Subcutaneous adipose tissue (tissue), 4 donors: ENCODE measurements around the gene SNX24. TPM values are rescaled to one million over a fixed set of nuclear protein-coding genes. Genes with fewer than 3 reads are reported as not detected.

Experiments
- total RNA-seq, 4 donors: library from RNA; depleted of rRNA; stranded (reverse); fragments of >200 nt; gene quantifications; one replicate each; pipeline ENCODE4 v1.1.0, GENCODE V29; 2016
- TF ChIP-seq, protein P1 (sequence below): fragments of 450-650 bp; IDR thresholded peaks from one replicate; pipeline ENCODE4 v1.5.1; 2016; ENCODE audit warnings: low read depth, mild to moderate bottlenecking, control low read depth, antibody characterized with exemption, moderate library complexity

Gene SNX24
- total RNA-seq, 4 donors from 2014 or later = 5.8 to 33.9 (median 28.8) TPM

DNA sequence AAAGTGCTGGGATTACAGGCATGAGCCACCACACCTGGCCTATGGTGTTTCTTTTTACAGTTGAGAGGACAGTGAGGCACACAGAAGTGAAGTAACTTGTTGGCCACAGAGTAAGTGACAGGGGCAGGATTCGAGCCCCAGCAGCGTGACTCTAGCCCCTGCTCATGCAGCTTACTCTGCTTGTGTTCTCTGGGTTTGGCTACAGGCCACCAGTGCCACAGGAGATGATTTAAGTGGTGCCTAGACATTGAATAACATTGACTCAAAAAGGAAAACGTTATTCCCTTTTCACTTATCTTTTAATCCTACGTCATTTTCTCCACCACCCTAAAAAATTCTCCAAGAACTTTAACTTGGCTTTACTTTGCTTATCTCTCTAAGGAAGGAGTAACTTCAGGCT lies 61.4 kb downstream of the SNX24 start:
- TF ChIP-seq, protein P1, sequence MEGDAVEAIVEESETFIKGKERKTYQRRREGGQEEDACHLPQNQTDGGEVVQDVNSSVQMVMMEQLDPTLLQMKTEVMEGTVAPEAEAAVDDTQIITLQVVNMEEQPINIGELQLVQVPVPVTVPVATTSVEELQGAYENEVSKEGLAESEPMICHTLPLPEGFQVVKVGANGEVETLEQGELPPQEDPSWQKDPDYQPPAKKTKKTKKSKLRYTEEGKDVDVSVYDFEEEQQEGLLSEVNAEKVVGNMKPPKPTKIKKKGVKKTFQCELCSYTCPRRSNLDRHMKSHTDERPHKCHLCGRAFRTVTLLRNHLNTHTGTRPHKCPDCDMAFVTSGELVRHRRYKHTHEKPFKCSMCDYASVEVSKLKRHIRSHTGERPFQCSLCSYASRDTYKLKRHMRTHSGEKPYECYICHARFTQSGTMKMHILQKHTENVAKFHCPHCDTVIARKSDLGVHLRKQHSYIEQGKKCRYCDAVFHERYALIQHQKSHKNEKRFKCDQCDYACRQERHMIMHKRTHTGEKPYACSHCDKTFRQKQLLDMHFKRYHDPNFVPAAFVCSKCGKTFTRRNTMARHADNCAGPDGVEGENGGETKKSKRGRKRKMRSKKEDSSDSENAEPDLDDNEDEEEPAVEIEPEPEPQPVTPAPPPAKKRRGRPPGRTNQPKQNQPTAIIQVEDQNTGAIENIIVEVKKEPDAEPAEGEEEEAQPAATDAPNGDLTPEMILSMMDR = no peak

DNA sequence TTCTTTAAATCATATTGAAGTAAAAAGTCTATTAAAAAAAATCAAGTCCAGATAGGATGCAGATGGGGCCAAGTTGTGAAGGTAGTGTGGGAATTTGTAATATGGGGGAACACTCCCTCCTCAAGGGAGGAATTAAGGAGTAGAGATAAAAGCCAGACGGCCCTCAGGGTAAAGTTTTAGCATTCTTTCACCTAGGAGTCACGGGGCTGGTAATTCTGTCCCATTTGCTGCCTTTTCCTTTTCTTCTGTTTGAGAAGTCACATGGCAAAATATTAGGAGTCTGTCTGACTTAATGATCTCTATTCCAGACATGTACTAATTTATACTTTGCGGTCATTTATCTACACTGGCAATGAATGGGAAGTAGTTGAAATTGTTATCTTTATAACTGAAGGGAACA lies 61.9 kb downstream of the SNX24 start:
- TF ChIP-seq, protein P1 = no peak

DNA sequence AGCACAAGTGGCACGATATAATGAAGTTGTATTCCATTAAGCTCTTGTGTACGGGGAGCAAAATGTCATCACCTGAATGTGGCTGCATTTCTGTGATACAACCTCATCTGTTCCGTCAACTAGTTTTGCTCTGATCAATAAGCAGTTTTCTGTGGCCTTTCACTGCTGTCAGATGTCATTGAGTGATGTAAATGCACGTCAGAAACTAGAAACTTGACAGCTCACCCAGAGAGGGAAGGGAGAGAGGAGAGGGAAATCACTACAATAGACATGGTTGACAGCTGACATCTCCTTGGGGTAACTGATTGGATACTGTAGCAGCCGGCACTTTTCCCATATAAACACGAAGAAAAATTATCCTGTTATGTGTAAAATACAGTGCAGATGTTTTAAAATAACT lies 62.7 kb downstream of the SNX24 start:
- TF ChIP-seq, protein P1 = no peak

DNA sequence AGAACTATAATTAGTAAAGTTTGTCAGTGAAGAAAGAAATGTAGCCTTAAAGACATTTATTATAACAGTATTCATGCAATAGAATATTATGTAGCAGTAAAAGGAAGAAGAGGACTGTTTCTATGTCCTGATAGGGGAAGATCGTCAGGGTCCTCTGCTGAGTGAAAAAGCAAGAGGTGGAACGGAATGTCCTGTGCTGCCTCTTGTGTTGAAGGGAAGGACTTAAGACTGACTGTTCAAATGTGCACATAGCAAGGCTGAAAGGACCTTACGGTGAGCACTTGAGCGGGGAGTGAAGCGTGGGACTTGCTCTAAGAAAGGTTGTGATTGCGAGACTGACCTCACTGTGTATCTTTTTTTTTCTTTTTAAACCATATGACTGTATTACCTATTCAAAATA lies 63.2 kb downstream of the SNX24 start:
- TF ChIP-seq, protein P1 = no peak

DNA sequence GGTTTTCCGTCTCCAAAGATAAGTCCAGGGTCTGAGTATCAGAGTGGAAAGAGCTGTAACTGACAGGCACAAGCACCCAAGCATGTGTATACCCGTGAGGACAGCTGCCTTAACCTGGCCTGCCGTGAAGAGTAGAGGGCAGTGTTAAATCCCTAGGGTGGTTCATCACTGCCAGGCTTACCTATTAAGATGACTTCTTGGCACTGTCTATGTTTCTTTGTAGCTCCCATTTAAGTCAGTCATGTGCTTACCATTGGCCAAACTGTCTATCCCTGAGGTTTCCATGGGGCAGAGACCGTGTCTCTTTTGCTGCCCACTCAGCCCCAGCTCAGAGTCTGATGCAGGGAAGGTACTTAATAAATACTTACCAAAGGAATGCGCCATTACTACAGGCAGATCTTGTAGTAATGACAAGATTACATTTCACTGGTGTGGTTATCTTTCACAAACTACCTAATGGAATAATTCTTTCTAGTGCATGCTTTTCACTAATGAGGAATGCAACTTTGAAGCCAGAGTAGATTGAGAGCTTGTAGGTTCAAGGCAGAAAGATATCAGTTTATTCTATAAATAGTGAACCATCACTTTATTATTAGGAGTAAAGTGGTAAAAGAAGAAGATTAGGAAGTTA lies 64.2 kb downstream of the SNX24 start:
- TF ChIP-seq, protein P1 = no peak

DNA sequence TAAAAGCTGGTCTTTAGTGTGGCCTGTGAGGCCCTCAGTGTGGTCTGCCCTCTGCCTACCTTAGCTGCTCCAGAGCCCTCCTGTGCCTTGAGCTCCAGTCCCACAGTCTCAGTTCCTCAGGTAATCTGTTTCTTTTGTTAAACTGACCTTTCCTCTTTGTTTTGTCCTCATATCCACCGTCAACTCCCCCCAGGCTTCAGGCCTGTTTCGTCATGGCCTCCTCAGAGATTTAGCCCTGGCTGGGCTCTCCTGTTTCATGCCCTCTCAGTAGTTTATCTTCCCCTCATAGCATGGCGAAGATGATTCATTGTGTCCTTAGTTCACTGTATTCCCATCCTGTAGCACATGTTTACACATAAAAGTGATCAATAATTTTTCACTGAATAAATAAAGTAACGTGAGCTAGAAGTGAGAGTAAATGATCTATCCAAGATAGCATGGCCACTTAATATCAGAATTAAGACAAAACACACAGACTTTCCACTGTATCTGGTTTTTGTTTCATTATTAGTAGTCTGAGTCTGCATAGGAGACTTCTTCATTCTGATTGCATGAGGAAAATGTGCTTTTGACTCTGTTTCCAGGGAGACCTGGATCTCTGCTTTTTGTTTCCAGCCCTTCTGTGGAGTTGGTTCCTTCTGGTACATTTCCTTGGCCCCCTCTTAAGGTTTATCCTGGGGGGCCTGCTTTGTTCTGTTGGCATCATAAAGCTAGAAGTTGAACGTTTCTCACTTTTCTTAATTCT lies 70.5 kb downstream of the SNX24 start:
- TF ChIP-seq, protein P1 = no peak

DNA sequence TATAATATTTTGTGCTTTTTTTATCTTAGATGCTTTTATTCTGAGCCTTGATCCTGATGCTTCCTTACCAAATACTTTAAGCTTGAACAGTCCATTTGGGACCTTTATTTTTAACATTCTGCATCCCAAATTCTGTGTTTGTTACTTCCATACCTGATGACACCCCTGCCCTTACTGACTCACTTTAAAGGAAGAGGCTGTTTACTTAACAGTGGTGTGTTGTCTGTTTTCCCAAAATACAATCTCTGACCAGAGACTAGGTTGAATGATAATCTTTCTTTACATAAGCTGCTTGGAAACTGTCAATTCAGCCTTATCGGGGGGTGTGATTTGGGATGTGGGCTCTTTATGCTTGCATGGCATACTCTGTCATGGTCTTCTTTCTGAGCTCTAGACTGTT lies 71.1 kb downstream of the SNX24 start:
- TF ChIP-seq, protein P1 = no peak
